SKM-1 treated with dmso at 0.1 percent for 144 hours (cell line): ENCODE results near the gene MFSD6L.
A peak's percentile ranks its signal among the peaks of the same experiment; 100 is the strongest.
"Not testable (repeated sequence)": the region's sequence is repeated elsewhere in the genome, so short reads cannot be mapped to it uniquely, and the experiment has no call there.

Experiments
- DNase-seq: peaks from one replicate; lab custom pipeline; 2025; ENCODE audit not compliant: unreplicated experiment; lab: John Stamatoyannopoulos, UW

MFSD6L gene

DNA sequence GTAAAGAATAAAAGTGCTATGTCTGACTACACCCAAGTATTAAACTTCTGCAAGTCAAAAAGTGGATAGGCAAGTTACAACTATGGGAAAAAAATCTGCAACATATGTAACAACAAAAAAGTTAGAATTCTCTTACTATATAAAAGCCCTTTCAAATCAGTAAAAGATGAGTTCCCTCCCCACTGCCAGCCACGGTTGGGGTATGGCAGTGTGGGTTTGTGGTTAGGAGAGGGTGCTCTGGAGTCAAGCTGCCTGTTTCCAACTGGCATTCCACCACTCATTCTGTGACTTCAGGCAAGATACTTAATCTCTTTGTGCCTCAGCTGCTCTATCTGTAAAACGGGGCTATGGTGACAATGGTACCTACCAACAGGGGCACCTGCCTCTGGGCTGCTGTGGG lies 26.6 kb upstream of the MFSD6L start:
- no peak for DNase-seq

DNA sequence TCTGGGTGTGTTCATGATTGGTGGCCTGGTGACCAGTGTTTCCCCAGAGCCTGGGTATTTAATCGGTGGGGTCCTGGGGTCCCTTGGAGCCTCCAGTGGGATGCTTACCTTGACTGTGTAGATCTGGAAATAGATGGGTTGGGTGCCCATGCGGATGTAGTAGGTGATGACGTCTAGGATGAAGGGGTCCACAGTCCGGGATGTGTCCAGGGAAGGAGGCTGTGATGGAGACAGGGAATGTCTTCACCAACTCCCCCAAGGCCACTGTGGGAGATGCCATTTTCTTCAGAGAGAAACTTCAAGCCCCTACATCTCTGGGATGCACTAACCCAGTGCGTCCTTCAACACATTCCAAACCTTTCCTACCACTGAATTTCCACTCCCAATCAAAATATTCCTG lies 24.1 kb upstream of the MFSD6L start:
- DNase-seq: no peak

DNA sequence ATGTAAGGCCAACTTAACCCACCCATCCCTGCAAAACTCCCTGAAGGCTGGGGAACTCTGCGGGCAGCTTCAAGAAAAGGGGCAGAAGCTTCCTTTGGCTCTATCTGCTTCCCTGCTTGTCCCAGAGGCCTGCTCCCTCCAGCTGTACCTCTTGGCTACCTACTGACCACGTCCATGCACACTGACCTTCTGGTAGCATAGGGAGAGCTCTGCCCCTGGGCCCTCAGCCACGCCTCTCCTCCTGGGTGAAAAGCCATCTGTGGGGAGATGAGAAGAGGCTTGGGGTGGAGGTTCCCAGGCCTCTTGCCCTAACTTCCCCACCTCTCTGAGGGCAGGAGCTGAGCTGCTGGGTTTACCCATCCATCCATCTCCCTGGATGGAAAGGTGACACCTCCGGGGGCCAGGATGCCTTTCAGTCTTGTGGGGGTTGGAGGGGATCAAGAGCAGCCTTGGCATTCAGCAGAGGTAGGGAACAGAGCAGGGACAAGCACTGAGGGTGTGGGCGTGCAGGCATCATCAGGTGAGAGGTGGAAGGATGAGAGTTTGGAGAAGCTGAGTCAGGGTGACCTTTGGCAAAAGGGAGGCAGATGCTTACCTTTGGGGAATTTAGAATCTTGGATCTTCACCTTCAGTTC lies 23.4 kb upstream of the MFSD6L start:
- DNase-seq: no peak

GRCh38 chr17:8821446-8822105 lies 22.4 kb upstream of the MFSD6L start:
- DNase-seq: no peak

- DNase-seq: no peak
These were observed 21.3 kb upstream of the MFSD6L start for GRCh38 chr17:8820311-8821010.

GRCh38 chr17:8818654-8819330 lies 19.6 kb upstream of the MFSD6L start:
- no peak for DNase-seq

- no peak for DNase-seq
These were observed 18.9 kb upstream of the MFSD6L start for GRCh38 chr17:8818047-8818446.

DNA sequence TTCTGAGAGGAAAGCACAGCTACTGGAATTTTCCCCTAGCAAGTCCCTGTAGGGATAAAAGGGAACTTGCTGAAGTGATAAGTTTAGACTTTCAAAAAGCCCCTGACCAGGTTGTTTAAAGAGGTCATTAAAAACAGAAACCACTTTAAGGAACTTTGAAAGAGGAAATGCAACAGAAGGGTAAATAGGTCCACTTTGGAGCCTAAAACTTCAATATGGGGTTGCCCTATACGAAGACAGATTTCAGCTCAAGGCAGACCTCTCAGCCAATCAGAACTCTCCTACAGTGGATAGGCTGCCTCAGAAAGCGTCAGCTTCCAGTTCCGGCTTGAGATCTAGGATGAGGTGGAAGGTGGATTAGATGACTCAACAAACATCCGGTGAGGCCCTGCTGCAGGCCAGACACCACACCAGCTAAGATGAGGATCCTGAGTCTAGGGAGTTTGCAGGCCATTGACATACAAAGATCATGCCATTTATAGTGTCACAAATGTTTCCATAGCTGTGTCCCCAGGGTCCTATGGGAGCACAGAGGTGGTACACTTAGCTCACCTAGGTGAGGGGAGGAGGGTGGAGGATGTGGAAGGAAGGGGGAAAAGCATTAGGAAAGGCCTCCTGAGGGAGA lies 7.9 kb upstream of the MFSD6L start:
- peak; percentile 53 for DNase-seq

- no peak for DNase-seq
These were observed 7.2 kb upstream of the MFSD6L start for GRCh38 chr17:8806253-8806925.

GRCh38 chr17:8805396-8805795 lies 6.2 kb upstream of the MFSD6L start:
- DNase-seq: not testable (repeated sequence)

GRCh38 chr17:8803531-8804420 lies 4.6 kb upstream of the MFSD6L start:
- DNase-seq: no peak

GRCh38 chr17:8801135-8801840 lies 2.1 kb upstream of the MFSD6L start:
- no peak for DNase-seq

GRCh38 chr17:8800656-8801055 lies 1.5 kb upstream of the MFSD6L start:
- DNase-seq: no peak

DNA sequence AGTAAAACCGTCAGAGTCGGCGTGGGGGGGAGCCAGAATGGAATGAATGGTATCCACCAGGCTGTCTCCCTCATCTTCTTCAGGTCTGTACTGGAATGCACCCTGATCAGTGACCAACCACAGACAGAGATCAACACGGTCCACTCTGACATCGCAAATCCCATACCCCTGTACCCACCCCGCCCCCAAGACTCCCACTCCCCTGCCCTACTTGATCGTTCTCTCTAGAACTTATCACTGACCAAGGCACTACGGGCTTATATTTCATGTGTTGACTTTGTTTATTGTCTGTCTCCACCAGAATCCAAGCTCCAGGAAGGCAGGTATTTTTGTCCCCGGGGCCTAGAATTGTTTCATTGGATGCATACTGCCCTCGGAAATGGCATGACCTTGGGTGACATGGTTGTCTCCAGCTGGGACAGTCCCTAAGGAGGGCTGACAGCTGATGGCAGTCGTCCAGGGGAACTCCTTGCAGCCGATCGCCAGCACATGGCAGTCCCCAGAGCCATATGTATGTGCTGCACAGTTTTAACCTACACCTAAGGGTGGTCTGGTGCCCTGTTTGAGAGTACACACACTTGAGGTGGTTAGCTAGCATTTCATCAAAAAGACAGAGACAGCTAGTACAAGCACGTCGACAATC lies 526 bp upstream of the MFSD6L start:
- DNase-seq: no peak

DNA sequence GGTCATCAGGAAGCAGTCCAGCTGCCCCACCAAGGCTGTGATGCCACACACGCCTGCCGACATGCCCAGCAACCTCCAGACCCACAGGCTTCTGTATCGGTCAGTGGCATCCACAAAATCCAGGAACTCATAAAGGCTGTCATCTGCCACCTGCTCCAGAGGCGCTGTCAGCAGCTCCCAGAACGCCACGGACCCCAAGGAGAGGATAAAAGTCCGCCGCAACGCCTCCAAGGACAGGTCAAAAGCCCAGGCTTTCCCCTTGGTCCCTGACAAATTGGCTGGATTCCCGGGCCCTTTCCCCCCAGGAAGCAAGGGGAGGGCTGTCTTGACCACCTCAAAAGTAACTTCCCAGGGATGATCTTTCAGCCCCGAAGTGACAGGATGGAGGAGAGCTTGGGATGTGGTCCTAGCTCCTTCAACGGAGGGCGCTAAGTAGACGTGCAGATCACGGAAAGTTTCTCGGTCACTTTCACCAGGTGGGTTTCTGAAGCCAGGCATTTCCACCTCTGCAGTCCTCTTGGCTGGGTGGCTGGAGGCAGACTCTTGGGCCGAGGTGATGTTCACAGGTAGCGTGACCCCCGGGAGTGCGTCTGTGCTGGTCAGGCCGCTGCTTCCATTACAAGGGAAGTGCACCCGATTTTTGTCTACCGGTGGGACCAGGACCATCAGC lies 854 bp downstream of the MFSD6L start:
- no peak for DNase-seq

DNA sequence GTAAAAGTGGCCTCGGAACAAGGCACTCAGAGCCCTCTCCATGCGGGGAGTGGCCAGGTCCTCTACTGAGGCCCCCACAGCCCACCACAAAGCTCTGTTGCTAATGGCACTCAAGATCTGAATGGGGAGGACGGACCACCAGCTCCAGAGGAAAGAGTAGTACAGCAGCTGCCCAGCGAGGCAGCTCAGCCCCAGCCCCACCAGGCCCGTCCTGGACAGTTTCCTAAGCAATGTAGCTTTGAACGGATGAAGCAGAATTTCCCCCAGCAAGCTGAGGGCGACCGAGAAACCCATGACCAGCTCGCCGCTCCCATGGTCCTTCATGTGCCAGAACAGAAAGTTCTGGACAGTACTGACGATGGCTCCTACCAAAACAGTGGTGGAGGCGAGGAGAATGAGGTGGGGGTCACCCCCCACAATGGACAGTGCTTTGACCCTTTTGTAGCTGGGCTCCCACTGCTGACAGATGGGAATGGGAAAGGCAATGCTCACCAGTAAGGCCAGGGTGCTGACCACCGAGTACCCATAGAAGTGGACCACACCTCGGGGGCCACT lies 1.5 kb downstream of the MFSD6L start:
- DNase-seq: no peak

DNA sequence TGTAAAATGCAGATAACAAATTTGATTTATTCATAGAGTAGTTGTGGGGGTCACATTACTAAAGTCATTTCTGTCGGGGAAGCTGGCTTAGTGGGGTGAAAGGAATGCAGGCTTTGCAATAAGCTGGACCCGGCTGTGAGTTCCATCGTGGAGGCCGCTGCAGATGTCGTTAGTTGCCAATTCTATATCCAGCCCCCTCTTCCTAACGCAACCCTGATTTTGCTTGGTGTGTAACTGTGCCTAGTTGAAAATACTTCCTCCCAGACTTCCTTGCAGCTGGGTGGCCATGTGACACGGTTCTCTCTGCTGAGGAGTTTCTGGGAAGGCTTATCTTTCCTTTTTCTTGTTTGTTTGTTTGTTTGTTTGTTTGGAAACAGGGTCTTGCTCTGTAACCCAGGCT lies 4.5 kb downstream of the MFSD6L start:
- DNase-seq: no peak

DNA sequence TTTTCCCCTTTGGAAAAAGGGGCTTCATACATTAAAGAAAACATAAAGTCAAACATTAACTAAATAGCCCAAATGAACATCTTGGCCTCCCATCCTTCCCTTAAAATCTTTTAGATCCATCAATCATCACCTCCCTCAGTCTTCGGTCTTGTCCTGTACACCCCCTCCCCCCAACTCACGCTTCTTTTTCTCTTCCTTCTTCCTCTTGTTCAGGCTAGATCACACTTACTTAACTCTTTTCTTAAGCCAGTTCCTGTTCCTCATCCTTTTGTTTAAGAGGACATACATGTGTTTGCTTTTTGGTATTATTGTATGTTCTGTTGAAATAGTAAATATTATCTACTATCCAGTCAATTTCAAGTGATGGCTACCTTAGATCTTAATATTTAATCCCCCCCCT lies 5.5 kb downstream of the MFSD6L start:
- DNase-seq: no peak
